HepG2 (cell line): ENCODE results near the gene CPEB2. TPM values are rescaled to one million over a fixed set of nuclear protein-coding genes. Genes with fewer than 3 reads are reported as not detected.

Experiments used
- ATAC-seq: fragments of 200-7000 bp; cut with Tn5 transposase; 3 replicates; pipeline ENCODE4 v1.9.1; 2020; ENCODE audit warnings: mild to moderate bottlenecking, moderate library complexity
- BruUV-seq: library from RNA; stranded (reverse); fragments of 400-500 nt; replicated peaks from 2 replicates; lab custom pipeline; 2021; lab: Mats Ljungman, UMichigan
- CTCF ChIA-PET: fragments of 300-600 bp; formaldehyde crosslinking; extraction: SDS; loops from one replicate; lab custom pipeline; 2021; ENCODE audit warnings: low total read pairs, inconsistent platforms, low intra/inter-chr PET ratio; lab: Yijun Ruan, JAX
- POLR2A ChIA-PET: fragments of 350-600 bp; sonication (Branson Sonifier 250); formaldehyde crosslinking; loops from one replicate; lab custom pipeline; 2020; ENCODE audit warnings: antibody characterized with exemption, inconsistent platforms; lab: Yijun Ruan, JAX
- DNase-seq: peaks from one replicate; pipeline ENCODE4 v3.0.0-alpha.2; 2015; ENCODE audit warnings: low spot score
- FAIRE-seq: peaks from 3 replicates; lab custom pipeline; 2011; peaks lifted over from hg19 to GRCh38; lab: Jason Lieb, UNC
- H2AFZ ChIP-seq: one replicate; pipeline ENCODE4 v1.6.1; 2011; ENCODE audit warnings: low read length, inconsistent platforms
- H3K27ac ChIP-seq: fragments of 300-600 bp; 3 replicates; pipeline ENCODE4 v1.8.0; 2011; ENCODE audit warnings: mixed run types, mild to moderate bottlenecking, mixed read lengths, low read length, inconsistent platforms; ENCODE audit not compliant: insufficient read depth; ENCODE audit errors: extremely low read length
- H3K27me3 ChIP-seq, 2 experiments: fragments of 200-600 bp in 1 of 2; 2 replicates in 1 of 2; 3 replicates in 1 of 2; pipeline versions ENCODE4 v1.6.0 to v1.8.0; 2011; ENCODE audit warnings: low read length in 2 of 2, mild to moderate bottlenecking in 2 of 2, moderate library complexity in 2 of 2, inconsistent platforms in 1 of 2; ENCODE audit not compliant: insufficient read depth in 2 of 2, control insufficient read depth in 1 of 2
- H3K36me3 ChIP-seq, 2 experiments: fragments of 200-600 bp in 1 of 2; replicated peaks in 1 of 2; 2 replicates in 1 of 2; 3 replicates in 1 of 2; pipeline versions ENCODE4 v1.5.1 to v1.8.0; 2011; ENCODE audit warnings: low read length in 2 of 2, inconsistent platforms in 1 of 2; ENCODE audit not compliant: insufficient read depth in 2 of 2, control insufficient read depth in 1 of 2
- H3K4me1 ChIP-seq: 2 replicates; pipeline ENCODE4 v1.5.1; 2012; ENCODE audit warnings: low read length, inconsistent platforms; ENCODE audit not compliant: insufficient read depth
- H3K4me2 ChIP-seq: 2 replicates; pipeline ENCODE4 v1.6.0; 2011; ENCODE audit warnings: low read depth, low read length, inconsistent platforms
- H3K4me3 ChIP-seq, 3 experiments: fragments of 200-600 bp in 1 of 3; sonication (generic), shearing (Covaris generic) in 1 of 3; replicated peaks in 1 of 3; 2 replicates each; pipeline ENCODE4 v1.5.1; 2011 to 2016; ENCODE audit warnings: low read length in 3 of 3, inconsistent platforms in 2 of 3, low read depth in 2 of 3, mild to moderate bottlenecking in 2 of 3, control low read depth in 1 of 3, mixed read lengths in 1 of 3; ENCODE audit not compliant: insufficient read depth in 1 of 3
- H3K79me2 ChIP-seq: one replicate; pipeline ENCODE4 v1.6.1; 2011; ENCODE audit warnings: low read length, inconsistent platforms; ENCODE audit not compliant: insufficient read depth
- H3K9ac ChIP-seq: 2 replicates; pipeline ENCODE4 v1.6.0; 2011; ENCODE audit warnings: mild to moderate bottlenecking, low read depth, low read length, inconsistent platforms; ENCODE audit not compliant: insufficient read depth
- H3K9me3 ChIP-seq: 2 replicates; pipeline ENCODE4 v1.5.1; 2012; ENCODE audit warnings: mild to moderate bottlenecking, low read length
- H4K20me1 ChIP-seq: 2 replicates; pipeline ENCODE4 v1.6.0; 2011; ENCODE audit warnings: inconsistent platforms, mild to moderate bottlenecking, low read length, moderate library complexity; ENCODE audit not compliant: insufficient read depth
- ATM ChIP-seq: fragments of 450-650 bp; IDR thresholded peaks from 2 replicates; pipeline ENCODE4 v1.7.1; 2017; ENCODE audit warnings: mild to moderate bottlenecking, borderline replicate concordance
- E2F5 ChIP-seq: sonication (generic); formaldehyde crosslinking; conservative IDR thresholded peaks from 2 replicates; pipeline ENCODE4 v1.4.0; 2020; ENCODE audit warnings: missing genetic modification reagents
- EZH2 ChIP-seq: conservative IDR thresholded peaks from 2 replicates; pipeline ENCODE4 v1.6.1; 2012; ENCODE audit warnings: mild to moderate bottlenecking, low read depth, low read length, moderate library complexity
- FOXO1 ChIP-seq: sonication (generic); formaldehyde crosslinking; IDR thresholded peaks from 2 replicates; pipeline ENCODE4 v1.4.0; 2020; ENCODE audit warnings: missing genetic modification reagents
- GTF3A ChIP-seq: sonication (generic); formaldehyde crosslinking; conservative IDR thresholded peaks from 2 replicates; pipeline ENCODE4 v1.4.0; 2020; ENCODE audit warnings: mild to moderate bottlenecking, missing genetic modification reagents
- HMG20A ChIP-seq: IDR thresholded peaks from 2 replicates; pipeline ENCODE4 v1.6.1; 2016; ENCODE audit warnings: borderline replicate concordance
- HMG20B ChIP-seq: conservative IDR thresholded peaks from 2 replicates; pipeline ENCODE4 v1.6.1; 2016; ENCODE audit warnings: missing genetic modification reagents, missing compliant biosample characterization
- LRRFIP1 ChIP-seq: sonication (generic); formaldehyde crosslinking; conservative IDR thresholded peaks from 2 replicates; pipeline ENCODE4 v1.4.0; 2020; ENCODE audit warnings: missing genetic modification reagents
- MEF2D ChIP-seq: sonication (generic); formaldehyde crosslinking; IDR thresholded peaks from 2 replicates; pipeline ENCODE4 v1.5.1; 2020; ENCODE audit warnings: mild to moderate bottlenecking, missing genetic modification reagents
- NKX3-1 ChIP-seq: sonication (generic); formaldehyde crosslinking; IDR thresholded peaks from 2 replicates; pipeline ENCODE4 v1.5.0; 2020; ENCODE audit warnings: missing genetic modification reagents
- PCBP1 ChIP-seq: fragments of 200-400 bp; formaldehyde crosslinking; IDR thresholded peaks from 2 replicates; pipeline ENCODE4 v1.6.1; 2017; ENCODE audit warnings: mild to moderate bottlenecking, low read depth, low read length, borderline replicate concordance
- SP5 ChIP-seq: IDR thresholded peaks from 2 replicates; pipeline ENCODE4 v1.6.1; 2016; ENCODE audit warnings: low read depth, borderline replicate concordance
- TFDP2 ChIP-seq: sonication (generic); formaldehyde crosslinking; IDR thresholded peaks from 2 replicates; pipeline ENCODE4 v1.4.0; 2020; ENCODE audit warnings: missing genetic modification reagents
- ZBTB20 ChIP-seq: sonication (generic); formaldehyde crosslinking; IDR thresholded peaks from 2 replicates; pipeline ENCODE4 v1.8.1; 2023; ENCODE audit warnings: missing genetic modification reagents, low read depth, mild to moderate bottlenecking, borderline replicate concordance
- ZBTB34 ChIP-seq: sonication (generic); formaldehyde crosslinking; IDR thresholded peaks from 2 replicates; pipeline ENCODE4 v1.8.0; 2022; ENCODE audit warnings: mild to moderate bottlenecking, missing genetic modification reagents
- ZBTB42 ChIP-seq: sonication (generic); formaldehyde crosslinking; IDR thresholded peaks from 2 replicates; pipeline ENCODE4 v1.5.0; 2020; ENCODE audit warnings: mild to moderate bottlenecking, missing genetic modification reagents
- ZNF468 ChIP-seq: sonication (generic); formaldehyde crosslinking; IDR thresholded peaks from 2 replicates; pipeline ENCODE4 v1.8.0; 2022; ENCODE audit warnings: mild to moderate bottlenecking, moderate library complexity, missing genetic modification reagents
- ZNF510 ChIP-seq: sonication (generic); formaldehyde crosslinking; IDR thresholded peaks from 2 replicates; pipeline ENCODE4 v1.4.0; 2020; ENCODE audit warnings: low read depth, mild to moderate bottlenecking, missing genetic modification reagents
- ZNF562 ChIP-seq: sonication (generic); formaldehyde crosslinking; IDR thresholded peaks from 2 replicates; pipeline ENCODE4 v1.8.0; 2022; ENCODE audit warnings: missing genetic modification reagents, borderline replicate concordance
- WGBS: methylation state at CpG from one replicate; pipeline ENCODE4 v1.1.6; 2017; ENCODE audit warnings: low lambda C conversion rate; 5-methylcytosine and 5-hydroxymethylcytosine counted together
- in situ Hi-C: cut with HindIII; loops from 2 replicates; pipeline ENCODE4 v1.10.0; 2017; ENCODE audit warnings: low pct_unique_long_range_greater_than_20kb; ENCODE audit not compliant: extremely low pct_ligation_motif_present
- intact Hi-C: fragments of 100-400 bp; cut with micrococcal nuclease; formaldehyde crosslinking; loops from one replicate; pipeline ENCODE4 v1.10.0; 2022; ENCODE audit not compliant: unreplicated experiment
- polyA plus RNA-seq, 8 experiments: library from polyadenylated mRNA; depleted of rRNA in 3 of 8; stranded (reverse) in 7 of 8; unstranded in 1 of 8; fragments of >200 nt; fragmentation: Illumina TruSeq in 4 of 8; extraction: Trizol in 4 of 8; gene quantifications; 2 replicates each; pipeline versions ENCODE4 v1.2.1 to v1.2.3, GENCODE V29; 2011 to 2016; ENCODE audit warnings: low read depth in 4 of 8, missing spikeins in 1 of 8, mixed read lengths in 1 of 8; ENCODE audit not compliant: insufficient read depth in 1 of 8
- total RNA-seq, 5 experiments: library from RNA; depleted of rRNA; stranded (reverse); fragments of >200 nt; fragmentation: Illumina TruSeq; extraction: Trizol; gene quantifications; 2 replicates each; pipeline ENCODE4 v1.2.3, GENCODE V29; 2016; ENCODE audit warnings: low read depth in 1 of 5

The CPEB2 gene
- total and polyA plus RNA-seq, 2 of the 13 experiments (the other 11 are each of a cell fraction or from before 2014, with no cell fraction given): 2.0 to 2.5 TPM

- TF ChIP-seq HMG20A (CRISPR knock-in tag) (no peak), TFDP2 (CRISPR knock-in tag) (no peak), ZBTB42 (CRISPR knock-in tag) (no peak), NKX3-1 (CRISPR knock-in tag) (no peak), SP5 (CRISPR knock-in tag) (no peak), ZBTB20 (CRISPR knock-in tag) (no peak), PCBP1 (no peak)
Observed at GRCh38 chr4:15100380-15100779, 98.1 kb downstream of the CPEB2 start (continued).

- CTCF ChIA-PET: no interaction called here
- FAIRE-seq: no peak
- TF ChIP-seq ZBTB34 (CRISPR knock-in tag) (no peak), EZH2 (no peak), ZNF562 (no peak), HMG20B (CRISPR knock-in tag) (no peak), GTF3A (no peak), MEF2D (CRISPR knock-in tag) (no peak), ZNF468 (CRISPR knock-in tag) (no peak), E2F5 (CRISPR knock-in tag) (no peak), ATM (no peak), FOXO1 (CRISPR knock-in tag) (no peak), LRRFIP1 (CRISPR knock-in tag) (no peak), ZNF510 (CRISPR knock-in tag) (no peak)
Observed at GRCh38 chr4:15100994-15101695, 98.9 kb downstream of the CPEB2 start.

More at GRCh38 chr4:15100994-15101695, 98.9 kb downstream of the CPEB2 start:
- Histone ChIP-seq H3K79me2 (no peaks in the 10 kb centered on the region), H3K27me3 (no peaks in the 10 kb centered on the region), H3K4me1 (no peaks in the 10 kb centered on the region), H3K9me3 (peaks cover 4% of the 10 kb centered on the region; the same call in 1 of the 2 replicates), H2AFZ (no peak overlapping the region), H3K9ac (no peak overlapping the region), H3K4me3 (no peak overlapping the region), H4K20me1 (no peaks in the 10 kb centered on the region), H3K4me2 (no peak overlapping the region), H3K27ac (no peak overlapping the region), H3K36me3 (no peaks in the 10 kb centered on the region)
- WGBS: 8% methylated on average over 7 of the region's 7 CpGs
- DNase-seq (no peak), ATAC-seq (no peak)
- in situ Hi-C loops: no loop called here
- intact Hi-C loops: no loop called here
- no TSS peak for BruUV-seq
- POLR2A ChIA-PET: no interaction called here
